Osteocyte (in vitro differentiated cells): ENCODE results near the gene MIER2. TPM values are rescaled to one million over a fixed set of nuclear protein-coding genes. Genes with fewer than 3 reads are reported as not detected.

Source experiments
- DNase-seq: peaks from one replicate; pipeline ENCODE4 v3.0.0; 2021; ENCODE audit warnings: mixed read lengths; ENCODE audit not compliant: unreplicated experiment; ENCODE audit errors: extremely low spot score
- H3K27ac Mint-ChIP-seq: one replicate; pipeline ENCODE4 v1.8.0; 2021; ENCODE audit warnings: mild to moderate bottlenecking, mixed read lengths; ENCODE audit not compliant: unreplicated experiment
- H3K27me3 Mint-ChIP-seq: one replicate; pipeline ENCODE4 v1.8.0; 2021; ENCODE audit warnings: mixed read lengths; ENCODE audit not compliant: unreplicated experiment
- H3K36me3 Mint-ChIP-seq: one replicate; pipeline ENCODE4 v1.8.0; 2021; ENCODE audit warnings: mixed read lengths; ENCODE audit not compliant: unreplicated experiment
- H3K4me1 Mint-ChIP-seq: one replicate; pipeline ENCODE4 v1.8.0; 2021; ENCODE audit warnings: mixed read lengths; ENCODE audit not compliant: unreplicated experiment
- H3K4me3 Mint-ChIP-seq: one replicate; pipeline ENCODE4 v1.8.0; 2021; ENCODE audit warnings: mild to moderate bottlenecking, moderate library complexity, mixed read lengths; ENCODE audit not compliant: unreplicated experiment
- H3K9me3 Mint-ChIP-seq: one replicate; pipeline ENCODE4 v1.8.0; 2021; ENCODE audit warnings: mixed read lengths; ENCODE audit not compliant: unreplicated experiment
- total RNA-seq: library from RNA; stranded (reverse); gene quantifications from 2 replicates; pipeline ENCODE4 v1.2.1, GENCODE V29; 2021
- TF ChIP-seq, protein P1 (sequence below): fragments of 200-600 bp; sonication (generic); IDR thresholded peaks from 2 replicates; pipeline ENCODE4 v1.5.0; 2021; ENCODE audit warnings: antibody characterized with exemption, mild to moderate bottlenecking, moderate library complexity

MIER2 gene
- total RNA-seq, 1 donor from 2014 or later = 31.6 TPM

DNA sequence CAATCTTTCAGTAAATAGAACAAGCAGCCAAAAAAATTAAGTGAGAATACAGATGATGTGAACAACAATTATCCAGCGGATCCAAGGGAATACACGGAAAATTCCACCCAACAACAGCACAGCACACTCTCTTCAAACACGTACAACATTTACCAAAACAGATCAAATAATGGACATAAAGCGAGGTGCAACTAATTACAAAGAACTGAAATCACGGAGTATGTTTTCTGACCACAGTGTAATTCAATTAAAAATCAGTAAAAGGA lies 26.2 kb downstream of the MIER2 start:
- no peaks in the 10 kb centered on the region for H3K4me1 Mint-ChIP-seq
- H3K9me3 Mint-ChIP-seq = peaks cover 7% of the 10 kb centered on the region
- TF ChIP-seq, protein P1, sequence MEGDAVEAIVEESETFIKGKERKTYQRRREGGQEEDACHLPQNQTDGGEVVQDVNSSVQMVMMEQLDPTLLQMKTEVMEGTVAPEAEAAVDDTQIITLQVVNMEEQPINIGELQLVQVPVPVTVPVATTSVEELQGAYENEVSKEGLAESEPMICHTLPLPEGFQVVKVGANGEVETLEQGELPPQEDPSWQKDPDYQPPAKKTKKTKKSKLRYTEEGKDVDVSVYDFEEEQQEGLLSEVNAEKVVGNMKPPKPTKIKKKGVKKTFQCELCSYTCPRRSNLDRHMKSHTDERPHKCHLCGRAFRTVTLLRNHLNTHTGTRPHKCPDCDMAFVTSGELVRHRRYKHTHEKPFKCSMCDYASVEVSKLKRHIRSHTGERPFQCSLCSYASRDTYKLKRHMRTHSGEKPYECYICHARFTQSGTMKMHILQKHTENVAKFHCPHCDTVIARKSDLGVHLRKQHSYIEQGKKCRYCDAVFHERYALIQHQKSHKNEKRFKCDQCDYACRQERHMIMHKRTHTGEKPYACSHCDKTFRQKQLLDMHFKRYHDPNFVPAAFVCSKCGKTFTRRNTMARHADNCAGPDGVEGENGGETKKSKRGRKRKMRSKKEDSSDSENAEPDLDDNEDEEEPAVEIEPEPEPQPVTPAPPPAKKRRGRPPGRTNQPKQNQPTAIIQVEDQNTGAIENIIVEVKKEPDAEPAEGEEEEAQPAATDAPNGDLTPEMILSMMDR = no peak
- H3K36me3 Mint-ChIP-seq = peaks cover 48% of the 10 kb centered on the region
- no peaks in the 10 kb centered on the region for H3K27me3 Mint-ChIP-seq
- no peak overlapping the region for H3K27ac Mint-ChIP-seq
- DNase-seq = no peak
- no peak overlapping the region for H3K4me3 Mint-ChIP-seq

DNA sequence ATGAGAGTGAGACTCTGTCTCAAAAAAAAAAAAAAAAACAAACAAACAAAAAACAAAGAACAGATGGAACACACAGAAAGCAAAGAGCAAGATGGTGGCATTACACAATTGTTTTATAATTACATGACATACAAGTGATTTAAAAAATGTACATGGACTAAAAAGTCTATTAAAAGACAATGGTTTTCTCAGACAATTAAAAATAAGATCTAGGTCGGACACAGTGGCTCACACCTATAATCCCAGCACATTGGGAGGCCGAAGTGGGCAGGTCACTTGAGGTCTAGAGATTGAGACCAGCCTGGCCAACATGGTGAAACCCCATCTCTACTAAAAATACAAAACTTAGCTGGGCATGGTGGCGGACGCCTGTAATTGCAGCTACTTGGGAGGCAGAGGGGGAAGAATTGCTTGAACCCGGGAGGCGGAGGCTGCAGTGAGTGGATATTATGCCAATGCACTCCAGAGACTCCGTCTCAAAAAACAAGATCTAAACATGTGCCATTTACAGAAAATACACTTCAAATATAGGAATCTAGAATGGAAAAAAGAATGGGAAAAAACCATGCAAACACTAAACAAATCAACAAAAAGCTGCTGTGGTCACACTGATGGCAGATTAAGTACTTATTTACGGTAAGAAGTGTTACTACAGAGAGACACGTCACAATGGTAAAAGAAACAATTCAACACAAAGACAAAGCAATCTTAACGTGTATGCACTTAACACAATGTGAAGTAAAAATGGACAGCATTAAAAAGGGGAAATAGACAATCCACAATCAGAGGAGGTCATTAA lies 26.7 kb downstream of the MIER2 start:
- no peak overlapping the region for H3K27ac Mint-ChIP-seq
- TF ChIP-seq, protein P1 = no peak
- no peaks in the 10 kb centered on the region for H3K27me3 Mint-ChIP-seq
- peaks cover 49% of the 10 kb centered on the region for H3K36me3 Mint-ChIP-seq
- peaks cover 7% of the 10 kb centered on the region for H3K9me3 Mint-ChIP-seq
- H3K4me1 Mint-ChIP-seq = no peaks in the 10 kb centered on the region
- no peak overlapping the region for H3K4me3 Mint-ChIP-seq
- DNase-seq = no peak

DNA sequence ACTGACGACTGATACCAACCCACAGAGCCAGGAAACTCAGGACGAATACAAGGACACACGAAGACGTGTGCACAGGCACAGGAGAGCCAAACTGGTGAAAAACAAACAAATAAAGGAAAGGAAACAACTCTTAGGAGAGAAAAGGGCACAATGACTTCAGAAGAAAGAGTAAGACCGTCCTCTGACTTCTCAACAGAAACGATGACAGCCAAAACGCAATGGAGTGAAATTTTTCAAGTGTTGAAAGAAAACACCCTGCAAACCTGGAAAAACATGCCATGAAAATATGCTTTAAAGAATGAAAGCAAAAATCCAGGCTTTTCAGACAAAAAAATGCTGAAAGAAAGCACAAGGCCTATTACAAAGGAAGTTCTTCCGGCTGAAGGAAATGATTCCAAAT lies 28.8 kb downstream of the MIER2 start:
- H3K36me3 Mint-ChIP-seq = peaks cover 44% of the 10 kb centered on the region
- peaks cover 7% of the 10 kb centered on the region for H3K9me3 Mint-ChIP-seq
- TF ChIP-seq, protein P1 = no peak
- H3K27ac Mint-ChIP-seq = no peak overlapping the region
- H3K4me1 Mint-ChIP-seq = no peaks in the 10 kb centered on the region
- H3K27me3 Mint-ChIP-seq = no peaks in the 10 kb centered on the region
- DNase-seq = no peak
- no peak overlapping the region for H3K4me3 Mint-ChIP-seq

DNA sequence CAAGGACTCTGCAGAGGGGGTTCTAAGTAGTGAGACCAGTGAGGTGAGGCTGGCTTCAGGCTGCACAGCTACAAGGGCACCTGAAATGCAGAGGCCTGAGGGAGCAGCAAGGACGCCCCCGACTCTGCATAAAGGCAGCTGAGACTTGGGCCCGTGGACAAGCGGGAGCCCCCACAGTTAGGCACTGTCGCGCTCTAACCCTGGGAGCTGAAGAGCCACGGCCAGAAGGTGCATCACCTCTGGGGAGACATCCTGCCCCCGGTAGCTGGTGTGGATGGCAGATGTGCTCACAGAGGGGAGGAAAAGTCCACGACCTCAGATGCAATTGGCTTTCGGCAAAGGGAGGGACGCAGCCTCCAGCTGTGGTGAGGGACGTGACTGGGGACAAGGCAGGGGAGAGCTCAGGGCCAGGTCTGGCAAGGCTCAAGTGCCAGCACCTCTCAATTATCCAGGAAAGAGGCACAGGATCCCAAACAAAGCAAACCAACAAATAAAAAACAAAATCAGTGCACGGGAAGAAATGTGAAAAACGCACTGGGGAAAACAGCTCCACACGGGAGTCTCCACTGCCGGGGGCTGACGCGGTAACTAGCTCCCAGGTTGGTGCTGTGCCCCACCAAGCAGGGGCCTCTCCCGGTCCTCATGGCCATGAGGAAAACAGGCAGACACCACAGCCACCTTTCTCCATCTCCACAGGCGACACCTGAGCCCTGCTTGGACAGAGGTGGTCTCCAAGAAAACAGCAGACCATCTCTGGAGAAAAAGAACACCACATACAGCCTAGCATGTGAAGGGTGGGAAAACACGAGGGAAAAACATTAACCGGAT lies 30.4 kb downstream of the MIER2 start:
- Mint-ChIP-seq H3K27ac (no peak overlapping the region), H3K27me3 (no peaks in the 10 kb centered on the region), H3K4me3 (no peak overlapping the region), H3K9me3 (peaks cover 7% of the 10 kb centered on the region), H3K36me3 (peaks cover 37% of the 10 kb centered on the region), H3K4me1 (no peaks in the 10 kb centered on the region)
- no peak for DNase-seq
- TF ChIP-seq, protein P1 = no peak
